HepG2 (cell line): ENCODE results near the gene MYADML2. TPM values are rescaled to one million over a fixed set of nuclear protein-coding genes. Genes with fewer than 3 reads are reported as not detected.

Experiments used
- ATF3 ChIP-seq: sonication (generic); formaldehyde crosslinking; IDR thresholded peaks from 2 replicates; pipeline ENCODE4 v1.4.0; 2020; ENCODE audit warnings: missing genetic modification reagents
- CENPT ChIP-seq: sonication (generic); formaldehyde crosslinking; IDR thresholded peaks from 2 replicates; pipeline ENCODE4 v1.8.0; 2022; ENCODE audit warnings: low read depth, mild to moderate bottlenecking, moderate library complexity, missing genetic modification reagents
- KLF15 ChIP-seq: sonication (generic); formaldehyde crosslinking; IDR thresholded peaks from 2 replicates; pipeline ENCODE4 v1.8.1; 2023; ENCODE audit warnings: borderline replicate concordance, mild to moderate bottlenecking, inconsistent platforms, missing genetic modification reagents, mixed read lengths
- MTERF4 ChIP-seq: sonication (generic); formaldehyde crosslinking; IDR thresholded peaks from 2 replicates; pipeline ENCODE4 v1.8.0; 2023; ENCODE audit warnings: mild to moderate bottlenecking, missing genetic modification reagents
- RFXAP ChIP-seq: sonication (generic); formaldehyde crosslinking; IDR thresholded peaks from 2 replicates; pipeline ENCODE4 v1.4.0; 2020; ENCODE audit warnings: missing genetic modification reagents, borderline replicate concordance
- TIGD3 ChIP-seq: sonication (generic); formaldehyde crosslinking; IDR thresholded peaks from 2 replicates; pipeline ENCODE4 v1.5.1; 2020; ENCODE audit warnings: mild to moderate bottlenecking, missing genetic modification reagents, borderline replicate concordance
- ZFP37 ChIP-seq: sonication (generic); formaldehyde crosslinking; IDR thresholded peaks from 2 replicates; pipeline ENCODE4 v1.4.0; 2020; ENCODE audit warnings: missing genetic modification reagents, borderline replicate concordance
- ZFP62 ChIP-seq: sonication (generic); formaldehyde crosslinking; IDR thresholded peaks from 2 replicates; pipeline ENCODE4 v1.4.0; 2020; ENCODE audit warnings: missing genetic modification reagents
- polyA plus RNA-seq, 8 experiments: library from polyadenylated mRNA; depleted of rRNA in 3 of 8; stranded (reverse) in 7 of 8; unstranded in 1 of 8; fragments of >200 nt; fragmentation: Illumina TruSeq in 4 of 8; extraction: Trizol in 4 of 8; gene quantifications; 2 replicates each; pipeline versions ENCODE4 v1.2.1 to v1.2.3, GENCODE V29; 2011 to 2016; ENCODE audit warnings: low read depth in 4 of 8, missing spikeins in 1 of 8, mixed read lengths in 1 of 8; ENCODE audit not compliant: insufficient read depth in 1 of 8
- total RNA-seq, 5 experiments: library from RNA; depleted of rRNA; stranded (reverse); fragments of >200 nt; fragmentation: Illumina TruSeq; extraction: Trizol; gene quantifications; 2 replicates each; pipeline ENCODE4 v1.2.3, GENCODE V29; 2016; ENCODE audit warnings: low read depth in 1 of 5

Gene MYADML2
- total and polyA plus RNA-seq, 2 of the 13 experiments (the other 11 are each of a cell fraction or from before 2014, with no cell fraction given), result not detected

GRCh38 chr17:81962499-81963441 lies 15.7 kb upstream of the MYADML2 start (continued):
- TF ChIP-seq MTERF4 (CRISPR knock-in tag) (0 out of 2 replicates have a peak, but pooled peaks have one; percentile 33), ZFP37 (no peak), RFXAP (CRISPR knock-in tag) (no peak), ATF3 (CRISPR knock-in tag) (peak; percentile 10; the same call in 1 of the 2 replicates), TIGD3 (CRISPR knock-in tag) (no peak), KLF15 (CRISPR knock-in tag) (no peak), ZFP62 (CRISPR knock-in tag) (no peak), CENPT (no peak)
